22Rv1 (cell line): Measurements from ENCODE around the gene BCAS2.
"Not testable (repeated sequence)": the region's sequence is repeated elsewhere in the genome, so short reads cannot be mapped to it uniquely, and the experiment has no call there.

Source experiments
- H3K27ac ChIP-seq: fragments of 450-650 bp; 2 replicates; pipeline ENCODE4 v1.5.1; 2017
- CTCF ChIP-seq: fragments of 450-650 bp; IDR thresholded peaks from 2 replicates; pipeline ENCODE4 v1.5.1; 2017; ENCODE audit warnings: mild to moderate bottlenecking
- ZFX ChIP-seq: fragments of 450-650 bp; IDR thresholded peaks from 2 replicates; pipeline ENCODE4 v1.6.1; 2017; ENCODE audit warnings: antibody characterized with exemption, borderline replicate concordance

The BCAS2 gene

DNA sequence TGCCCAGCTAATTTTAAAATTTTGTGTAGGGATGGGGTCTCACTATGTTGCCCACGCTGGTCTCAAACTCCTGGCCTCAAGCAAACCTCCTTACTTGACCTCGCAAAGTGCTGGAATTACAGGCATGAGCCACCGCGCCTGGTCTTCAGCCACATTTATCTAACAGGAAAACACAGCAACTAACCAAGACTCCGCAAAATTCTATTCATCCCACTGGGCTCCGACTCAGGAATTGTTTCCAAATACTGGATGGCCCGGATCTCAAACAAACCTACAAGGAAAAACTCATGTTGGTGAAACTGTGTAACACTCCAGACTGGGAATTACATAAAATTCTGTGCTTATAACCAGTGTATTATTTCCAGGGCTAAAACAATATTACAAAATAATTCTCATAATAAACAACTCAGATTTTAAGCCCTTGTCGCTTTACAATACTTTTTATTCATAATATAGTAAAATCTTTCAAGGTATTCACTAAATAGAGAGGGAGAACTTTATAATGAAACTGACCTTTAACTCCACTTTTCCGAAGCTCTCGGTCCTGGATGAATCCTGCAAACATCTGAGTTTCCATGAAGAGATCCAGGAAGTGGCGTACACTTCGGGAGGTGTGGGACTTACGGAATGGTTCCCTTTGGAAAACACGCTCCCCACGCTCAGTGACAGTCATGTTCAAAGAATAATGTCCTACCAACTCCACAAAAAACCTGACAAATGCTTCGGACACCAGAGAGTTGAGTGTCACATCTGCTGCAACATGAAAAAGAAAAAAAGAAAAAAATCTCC is 6.0 kb upstream of the BCAS2 start:
- no peak overlapping the region for H3K27ac ChIP-seq
- TF ChIP-seq CTCF (no peak), ZFX (no peak)

- TF ChIP-seq ZFX: no peak
- no peak for TF ChIP-seq CTCF
- no peak overlapping the region for H3K27ac ChIP-seq
Measured at GRCh38 chr1:114586513-114587047, 5.2 kb upstream of the BCAS2 start.

GRCh38 chr1:114585231-114585630 is 3.8 kb upstream of the BCAS2 start:
- no peak overlapping the region for H3K27ac ChIP-seq
- TF ChIP-seq CTCF: no peak
- no peak for TF ChIP-seq ZFX

DNA sequence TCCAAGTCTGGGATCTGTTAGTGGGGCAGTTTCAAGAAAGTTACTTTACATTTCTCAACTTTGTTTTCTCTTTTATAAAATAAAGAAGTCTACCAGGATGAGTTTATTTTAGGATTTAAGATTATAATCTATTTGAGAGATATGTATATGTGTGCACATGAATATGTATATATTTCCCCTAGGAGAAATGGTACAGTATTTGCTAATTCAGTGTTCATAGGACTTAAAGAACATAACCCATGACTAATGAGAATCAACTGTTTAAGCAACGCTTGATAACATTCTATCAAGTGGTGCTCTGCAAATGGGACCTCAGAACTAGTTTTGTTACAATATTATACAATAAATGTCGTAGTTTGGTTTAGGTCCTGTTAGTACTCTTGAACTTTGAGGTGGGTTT is 7.0 kb downstream of the BCAS2 start:
- H3K27ac ChIP-seq: no peak overlapping the region
- TF ChIP-seq ZFX (no peak), CTCF (no peak)

DNA sequence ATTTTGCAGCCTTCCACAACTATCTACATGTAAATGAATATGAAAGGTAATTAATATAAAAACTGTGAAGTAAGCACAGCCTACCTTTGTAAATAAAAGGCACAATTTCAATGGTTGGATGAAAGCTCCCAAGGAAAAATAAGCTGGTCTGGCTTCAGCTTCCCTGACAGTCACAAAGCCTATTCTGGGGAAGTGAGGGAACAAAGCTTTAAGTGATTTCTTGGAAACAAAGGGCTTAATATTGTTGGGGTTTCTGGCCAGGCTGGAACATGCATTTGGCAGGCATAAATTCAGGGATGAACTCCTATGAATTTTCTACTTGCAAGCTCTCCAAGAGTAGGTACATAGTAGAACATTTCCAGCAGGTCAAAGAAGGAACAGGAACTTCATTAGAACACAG is 17.3 kb downstream of the BCAS2 start:
- TF ChIP-seq CTCF: no peak

DNA sequence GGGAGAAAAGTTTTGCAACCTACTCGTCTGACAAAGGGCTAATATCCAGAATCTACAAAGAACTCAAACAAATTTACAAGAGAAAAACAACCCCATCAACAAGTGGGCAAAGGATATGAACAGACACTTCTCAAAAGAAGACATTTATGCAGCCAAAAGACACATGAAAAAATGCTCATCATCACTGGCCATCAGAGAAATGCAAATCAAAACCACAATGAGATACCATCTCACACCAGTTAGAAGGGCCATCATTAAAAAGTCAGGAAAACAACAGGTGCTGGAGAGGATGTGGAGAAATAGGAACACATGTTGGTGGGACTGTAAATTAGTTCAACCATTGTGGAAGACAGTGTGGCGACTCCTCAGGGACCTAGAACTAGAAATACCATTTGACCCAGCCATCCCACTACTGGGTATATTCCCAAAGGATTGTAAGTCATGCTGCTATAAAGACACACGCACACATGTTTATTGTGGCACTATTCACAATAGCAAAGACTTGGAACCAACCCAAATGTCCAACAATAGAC is 18.4 kb downstream of the BCAS2 start:
- not testable (repeated sequence) for H3K27ac ChIP-seq

More for the DNA sequence above, 17.3 kb downstream of the BCAS2 start:
- H3K27ac ChIP-seq: no peak overlapping the region

DNA sequence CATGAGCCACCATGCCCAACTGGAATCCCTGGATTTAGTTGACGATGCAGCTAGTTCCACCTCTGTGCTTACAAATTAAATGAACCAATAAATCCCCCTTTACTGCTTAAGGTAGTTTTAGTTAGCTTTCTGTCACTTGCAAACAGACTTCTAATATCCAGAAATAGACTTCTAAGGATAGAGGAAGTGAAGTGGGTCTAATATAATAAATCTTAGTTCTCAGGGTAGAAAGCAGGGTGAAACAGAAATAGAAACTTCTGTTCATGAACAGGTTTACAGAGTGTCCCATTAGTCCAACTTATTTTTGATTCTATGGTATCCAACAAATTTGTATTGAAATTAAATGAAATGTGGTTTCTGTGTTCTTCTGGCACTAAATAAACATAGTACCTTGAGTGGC is 20.1 kb downstream of the BCAS2 start:
- TF ChIP-seq ZFX (no peak), CTCF (no peak)
- no peak overlapping the region for H3K27ac ChIP-seq

DNA sequence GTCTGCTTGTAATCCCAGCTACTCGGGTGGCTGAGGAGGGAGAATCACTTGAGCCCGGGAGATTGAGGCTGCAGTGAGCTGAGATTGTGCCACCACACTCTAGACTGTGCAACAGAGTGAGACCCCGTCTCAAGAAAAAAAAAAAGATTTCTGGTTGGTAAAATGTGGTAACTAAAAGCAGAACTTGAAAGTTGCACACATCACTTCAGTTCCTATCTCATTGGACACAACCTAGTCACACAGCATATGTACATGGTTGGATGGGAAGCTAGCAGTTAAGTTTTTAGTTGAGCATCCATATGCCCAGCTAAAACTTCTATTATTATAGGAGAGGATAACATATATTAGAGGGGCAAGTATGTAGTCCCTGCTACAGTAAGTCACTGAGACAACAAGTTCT is 22.1 kb downstream of the BCAS2 start:
- no peak for TF ChIP-seq ZFX
- TF ChIP-seq CTCF: no peak
- no peak overlapping the region for H3K27ac ChIP-seq
